Measurements from ENCODE around the gene LANCL1.

The LANCL1 gene

DNA sequence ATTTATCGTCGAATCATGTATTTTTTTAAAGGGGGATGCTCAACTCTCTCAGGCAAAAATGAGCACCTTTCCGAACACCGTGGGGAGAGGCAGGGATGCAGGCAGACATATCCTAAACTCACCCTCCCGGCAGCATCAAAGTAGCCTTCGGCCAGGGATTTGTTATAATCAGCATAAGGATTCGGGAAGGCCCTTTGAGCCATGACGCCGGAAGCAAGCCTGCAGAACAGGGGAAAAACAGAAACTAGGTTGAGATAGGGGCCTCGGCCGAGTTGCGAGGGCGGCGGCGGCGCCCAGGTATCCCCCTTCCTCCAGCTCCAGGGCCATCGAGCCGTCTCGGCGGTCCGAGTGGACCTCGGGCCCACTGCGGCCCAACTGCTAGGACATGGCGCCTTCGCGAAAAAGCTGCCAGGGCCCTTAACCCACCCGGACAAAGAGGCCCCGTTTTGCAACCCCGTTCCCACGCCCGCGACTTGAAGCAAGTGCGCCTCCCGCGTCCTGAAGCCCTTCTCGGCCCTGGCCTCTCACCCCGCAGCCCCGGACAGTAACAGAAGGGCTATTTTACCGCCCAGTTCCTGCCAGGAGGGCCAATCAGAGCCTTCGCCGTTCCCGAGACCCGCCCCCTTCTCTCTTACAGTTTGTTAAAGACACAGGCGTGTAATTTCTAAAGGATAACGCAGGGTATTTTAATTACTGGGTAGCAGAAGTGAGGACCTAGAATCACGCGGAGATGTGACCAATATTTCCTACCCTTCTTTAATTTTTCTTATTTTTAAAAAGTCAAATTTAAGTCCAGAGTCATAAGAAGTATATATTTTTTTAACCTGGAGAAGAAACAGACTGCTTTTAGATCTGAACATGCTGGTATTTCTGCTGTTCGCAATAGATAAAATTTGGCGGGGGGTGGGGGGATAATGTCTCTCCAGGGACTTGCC lies at the start of gene LANCL1:
Gene LANCL1 (minus strand): TSS at position 566 of the 935 bp plus-strand sequence. CDS start 363 bp downstream, at position 203.
- DNase-seq (ENCODE audit: low read depth): peak; percentile 86

DNA sequence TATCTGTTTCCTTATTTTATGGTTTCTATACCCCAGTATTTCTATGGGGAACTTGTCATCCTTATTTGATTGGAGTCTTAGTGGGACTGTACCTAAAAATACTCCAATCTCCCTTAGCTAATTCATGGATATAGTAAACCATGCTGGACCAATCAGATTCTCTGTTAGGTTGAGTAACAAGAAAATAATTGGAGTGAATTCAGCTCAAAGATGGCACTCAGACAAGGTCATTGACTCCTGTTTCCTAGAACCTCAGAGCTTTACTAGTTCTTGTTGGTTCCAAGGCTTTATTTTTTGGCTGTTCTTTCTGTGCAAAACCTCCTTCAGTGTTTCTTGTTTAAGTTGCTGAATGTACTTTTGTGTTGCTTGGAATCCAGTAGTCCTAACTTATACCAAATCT lies 48.0 kb upstream of the LANCL1 start:
- no peak for DNase-seq (ENCODE audit: low read depth)

DNA sequence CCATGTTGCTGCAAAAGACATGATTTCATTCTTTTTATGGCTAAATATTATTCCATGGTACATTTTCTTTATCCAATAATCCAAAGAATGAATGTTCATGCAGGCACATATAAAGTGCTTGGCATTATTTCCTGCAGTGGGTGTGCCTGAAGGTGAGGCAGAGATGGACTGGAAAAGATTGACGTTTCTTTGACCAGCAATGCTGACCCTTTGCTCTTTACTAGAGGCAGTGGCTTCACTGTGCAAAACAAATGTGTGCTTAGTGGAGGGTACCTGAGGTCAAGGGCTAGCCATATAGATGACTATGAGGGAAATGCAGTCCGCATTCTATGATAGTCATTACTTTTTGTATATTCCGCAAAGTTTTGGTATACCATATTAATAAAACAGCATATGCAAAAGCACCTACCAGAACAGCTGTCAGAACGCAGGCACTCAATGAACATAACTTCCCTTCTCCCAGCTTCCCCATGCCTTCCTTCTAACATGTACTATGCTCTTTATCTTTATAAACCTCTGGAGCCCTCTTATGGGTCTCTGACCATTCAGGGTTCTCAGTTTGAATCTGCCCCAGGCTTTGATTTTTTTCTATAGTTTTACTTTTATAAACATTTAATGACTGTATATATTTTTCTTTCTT lies 47.2 kb upstream of the LANCL1 start:
- no peak for DNase-seq (ENCODE audit: low read depth)

DNA sequence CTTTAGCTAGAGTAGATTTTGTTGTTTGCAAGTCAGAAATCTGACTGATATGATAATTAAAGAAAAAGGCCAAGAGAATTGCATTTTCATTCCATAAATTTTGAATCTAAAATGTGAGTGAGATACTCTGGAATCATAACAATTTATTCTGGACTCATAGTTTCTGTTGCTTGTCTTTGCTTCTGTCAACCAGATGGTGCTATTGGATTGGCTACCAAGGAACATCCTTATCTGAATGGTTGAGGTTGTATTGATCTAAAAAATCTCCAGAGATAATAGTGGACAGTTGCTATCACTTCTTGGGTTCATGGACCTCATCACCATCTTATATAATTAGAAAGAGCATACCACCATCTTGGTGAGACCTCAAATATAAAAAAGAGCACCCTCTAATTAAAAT lies 45.8 kb upstream of the LANCL1 start:
- no peak for DNase-seq (ENCODE audit: low read depth)

- peak; percentile 30 for DNase-seq (ENCODE audit: low read depth)
These were observed 43.0 kb upstream of the LANCL1 start for GRCh38 chr2:210519594-210519993.

GRCh38 chr2:210517264-210517663 lies 40.7 kb upstream of the LANCL1 start:
- DNase-seq (ENCODE audit: low read depth): no peak

DNA sequence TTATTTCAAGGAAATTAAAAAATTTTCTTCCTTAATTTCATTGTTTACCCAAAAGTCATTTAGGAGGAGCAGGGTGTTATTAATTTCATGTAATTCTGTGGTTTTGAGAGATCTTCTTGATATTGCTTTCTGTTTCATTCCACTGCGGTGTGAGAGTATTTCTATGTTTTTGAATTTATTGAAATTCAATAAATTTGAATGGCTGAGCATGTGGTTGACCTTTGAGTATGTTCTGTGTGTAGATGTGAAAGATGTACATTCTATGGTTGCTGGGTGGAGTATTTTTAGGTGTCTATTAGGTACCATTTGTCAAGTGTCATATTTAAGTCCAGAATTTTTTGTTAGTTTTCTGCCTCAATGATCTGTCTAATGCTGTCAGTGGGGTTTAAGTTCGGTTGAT lies 39.4 kb upstream of the LANCL1 start:
- no peak for DNase-seq (ENCODE audit: low read depth)

GRCh38 chr2:210503725-210504191 lies 27.2 kb upstream of the LANCL1 start:
- DNase-seq (ENCODE audit: low read depth): peak; percentile 14

GRCh38 chr2:210503001-210503623 lies 26.6 kb upstream of the LANCL1 start:
- DNase-seq (ENCODE audit: low read depth): peak; percentile 45

DNA sequence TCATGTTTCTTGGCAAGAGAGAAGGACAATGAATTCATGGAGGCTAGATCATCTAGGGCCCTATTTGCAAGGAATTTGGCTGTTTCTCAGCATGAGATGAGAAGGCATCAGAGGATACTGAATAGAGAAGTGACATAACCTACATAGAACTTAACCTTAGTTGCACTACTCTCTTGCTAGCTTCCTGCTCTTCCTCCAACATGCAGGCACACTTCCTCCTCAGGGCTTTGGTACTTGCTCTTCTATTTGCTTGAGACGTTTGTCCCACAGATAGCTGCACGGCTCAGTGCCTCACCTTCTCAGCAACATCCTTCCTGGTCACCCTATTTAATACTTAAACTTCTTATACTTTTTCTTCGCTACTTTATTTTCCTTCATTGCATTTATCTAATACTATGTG lies 20.0 kb upstream of the LANCL1 start:
- no peak for DNase-seq (ENCODE audit: low read depth)

GRCh38 chr2:210493528-210493927 lies 17.0 kb upstream of the LANCL1 start:
- no peak for DNase-seq (ENCODE audit: low read depth)

- DNase-seq (ENCODE audit: low read depth): no peak
These were observed 5.1 kb upstream of the LANCL1 start for GRCh38 chr2:210481601-210482175.

DNA sequence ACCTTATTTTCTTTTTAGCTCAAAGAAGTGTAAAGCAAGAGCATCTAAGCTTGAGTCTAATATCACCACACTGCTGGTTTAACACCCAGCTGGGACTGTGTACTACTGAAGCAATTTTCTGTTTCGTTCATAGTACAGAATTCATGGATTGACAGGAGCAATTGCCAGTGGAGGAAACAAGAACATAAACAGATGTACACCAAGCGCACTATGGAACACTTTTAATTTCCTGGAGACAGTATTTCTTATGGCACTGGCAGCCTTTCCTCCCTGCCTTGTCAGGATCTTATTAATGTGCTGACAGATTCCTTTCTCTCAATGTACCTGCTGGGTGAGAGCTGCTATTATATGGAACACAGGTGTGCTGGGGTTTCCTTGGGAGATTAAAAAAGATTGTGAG lies 4.2 kb upstream of the LANCL1 start:
- no peak for DNase-seq (ENCODE audit: low read depth)

DNA sequence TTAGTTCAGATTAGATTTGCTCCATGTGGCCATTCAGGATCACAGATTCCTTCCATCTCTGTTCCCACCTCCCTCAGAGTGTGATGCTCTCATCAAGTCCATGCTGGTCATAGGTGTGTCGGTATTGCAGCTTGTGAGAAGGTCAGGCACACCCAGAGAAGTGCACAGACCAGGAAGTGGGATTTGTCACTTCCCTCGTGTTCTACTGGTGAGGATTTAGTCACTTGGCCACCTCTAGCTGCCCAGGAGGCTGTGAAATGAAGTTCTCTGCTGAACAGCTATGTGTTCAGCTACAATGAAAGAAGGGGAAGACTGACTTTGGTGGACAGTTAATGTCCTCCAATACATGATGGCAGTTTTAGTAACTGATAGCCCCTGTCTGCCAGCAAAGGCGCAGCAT lies 3.5 kb upstream of the LANCL1 start:
- no peak for DNase-seq (ENCODE audit: low read depth)

- no peak for DNase-seq (ENCODE audit: low read depth)
These were observed 2.1 kb upstream of the LANCL1 start for GRCh38 chr2:210478661-210479060.

DNA sequence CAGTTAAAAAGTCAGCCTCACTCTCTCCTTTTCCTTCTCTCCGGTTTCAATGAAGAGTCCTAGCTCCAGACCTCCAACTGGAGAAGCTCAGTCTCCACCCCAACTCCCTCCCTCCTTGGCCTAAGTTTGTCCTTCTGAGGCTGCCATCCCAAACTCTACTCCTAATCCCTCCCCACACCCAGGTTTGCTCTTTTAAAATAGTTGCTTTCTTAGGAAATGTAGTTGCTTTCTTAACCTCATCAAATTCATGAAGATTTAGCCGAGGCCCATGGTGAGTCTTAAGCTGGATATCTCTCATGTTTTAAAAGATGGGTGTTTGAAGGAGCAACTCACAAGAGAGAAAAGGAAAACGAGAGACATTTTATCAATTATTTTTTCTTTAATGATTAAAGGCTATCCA lies 937 bp upstream of the LANCL1 start:
- peak; percentile 27 for DNase-seq (ENCODE audit: low read depth)

DNA sequence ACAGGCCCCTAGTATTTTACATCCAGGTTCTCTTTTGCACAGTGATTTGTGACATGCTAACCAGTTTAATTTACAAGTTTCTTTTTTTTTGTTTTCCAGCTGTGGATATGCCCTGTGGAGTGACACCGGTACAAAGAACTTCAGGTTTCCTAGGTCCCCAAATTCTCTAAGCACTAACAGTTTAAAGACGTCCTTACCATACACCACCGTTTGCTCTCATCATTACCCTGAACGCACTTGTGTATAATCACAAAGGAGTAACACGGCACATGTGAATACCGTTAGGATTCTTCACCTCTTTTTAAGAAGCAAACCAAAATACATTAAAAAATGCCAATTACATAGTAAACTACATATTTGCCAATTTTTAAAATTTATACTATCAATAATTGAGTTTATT lies 853 bp downstream of the LANCL1 start:
- no peak for DNase-seq (ENCODE audit: low read depth)

DNA sequence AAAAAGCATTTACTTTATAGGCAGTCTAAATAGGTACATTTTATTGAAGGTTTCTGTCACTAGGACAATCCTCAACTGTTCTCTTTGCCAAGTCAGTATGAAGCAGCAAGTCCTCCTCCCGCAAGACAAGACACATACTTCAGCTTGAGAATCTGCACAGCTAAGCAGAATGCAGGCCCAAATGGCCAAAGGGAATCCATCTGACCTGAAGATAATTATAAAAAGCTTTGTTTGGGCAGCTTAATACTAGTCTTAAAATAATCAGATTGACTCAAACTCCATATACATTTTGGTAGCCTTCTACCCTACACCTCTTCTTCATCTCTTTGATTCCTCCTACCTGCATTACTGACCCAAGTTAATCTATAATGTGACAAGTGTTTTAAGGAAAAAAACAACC lies 1.8 kb downstream of the LANCL1 start:
- no peak for DNase-seq (ENCODE audit: low read depth)

- no peak for DNase-seq (ENCODE audit: low read depth)
These were observed 15.2 kb downstream of the LANCL1 start for GRCh38 chr2:210461401-210461800.

DNA sequence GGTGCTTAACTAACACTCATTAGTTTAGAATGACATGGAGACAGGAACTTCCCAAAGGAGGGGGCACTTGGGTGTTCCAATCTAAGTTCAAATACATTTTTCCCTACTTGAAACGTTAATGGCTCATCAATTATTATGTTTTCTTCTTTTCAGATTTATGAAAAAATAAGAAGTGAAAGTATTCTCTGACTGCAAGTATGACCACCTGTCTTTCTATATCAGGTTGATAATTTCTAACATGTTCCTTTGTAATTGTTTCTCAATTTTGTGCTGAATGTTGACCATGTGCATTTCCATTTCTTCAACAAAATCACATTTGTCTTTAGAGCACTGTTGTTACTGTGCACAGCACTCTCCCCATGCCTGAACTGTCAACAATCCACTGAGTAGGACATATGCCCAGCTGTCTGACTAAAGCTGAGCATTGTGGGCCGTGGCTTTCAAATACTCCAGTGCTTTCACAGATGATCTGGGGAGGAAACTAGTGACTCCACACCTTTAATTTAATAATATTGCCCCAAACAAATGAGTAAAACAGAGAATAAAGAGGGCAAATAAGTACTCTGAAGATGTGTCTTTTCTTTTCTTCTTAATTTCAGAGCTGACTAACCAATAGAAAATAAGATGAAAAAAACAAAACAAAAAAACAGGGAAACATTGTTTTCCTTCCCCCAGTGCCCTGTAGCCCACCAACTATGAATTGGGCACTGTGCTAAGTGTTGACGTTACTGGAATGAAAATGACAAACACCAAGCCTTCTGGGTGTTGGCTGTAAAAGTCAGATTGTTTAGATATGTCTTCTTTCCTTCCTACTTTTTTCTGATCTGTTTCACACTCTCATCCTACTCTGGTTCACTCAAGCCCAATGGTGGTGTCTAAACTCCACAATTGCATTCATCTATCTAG lies 16.0 kb downstream of the LANCL1 start:
- DNase-seq (ENCODE audit: low read depth): no peak

DNA sequence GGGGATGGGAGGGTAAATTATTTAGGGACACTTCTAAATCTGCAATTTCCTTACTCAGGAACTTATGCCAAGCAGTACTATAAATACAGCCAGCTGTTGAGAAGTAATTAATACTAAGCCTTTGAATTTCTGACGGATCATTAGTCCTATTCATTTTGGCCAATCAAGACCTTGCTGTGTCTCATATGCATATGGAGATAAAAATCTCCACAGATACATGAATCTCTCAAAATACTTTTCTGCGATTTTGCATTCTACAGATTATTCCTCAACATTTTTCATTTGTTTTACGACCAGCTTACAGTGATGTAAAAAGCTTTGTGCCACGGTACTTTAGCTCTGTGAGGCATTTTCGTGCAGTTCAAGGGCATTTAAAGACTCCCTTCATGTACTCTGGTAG lies 16.7 kb downstream of the LANCL1 start:
- DNase-seq (ENCODE audit: low read depth): no peak

Data from amniotic epithelial cell (primary cell).